GM18951 (cell line): ENCODE results near the gene CDX1.

Experiments
- POLR2A ChIP-seq: IDR thresholded peaks from 4 replicates; pipeline ENCODE4 v1.6.1; 2011; ENCODE audit warnings: mild to moderate bottlenecking; ENCODE audit not compliant: insufficient read length, insufficient read depth; ENCODE audit errors: extremely low read depth
- in situ Hi-C: fragments of 300-500 bp; cut with MboI; formaldehyde crosslinking; loops from one replicate; pipeline ENCODE4 v1.12.0; 2022; ENCODE audit warnings: low sequenced_read_pairs, mixed read lengths, inconsistent platforms; ENCODE audit not compliant: unreplicated experiment

Gene CDX1

GRCh38 chr5:150124596-150124995 is 42.0 kb upstream of the CDX1 start:
- in situ Hi-C loops = no loop called here
- no peak for TF ChIP-seq POLR2A

GRCh38 chr5:150125334-150125733 is 41.2 kb upstream of the CDX1 start:
- in situ Hi-C loops = no loop called here
- TF ChIP-seq POLR2A = no peak

GRCh38 chr5:150126199-150126920 is 40.2 kb upstream of the CDX1 start:
- in situ Hi-C loops = no loop called here
- no peak for TF ChIP-seq POLR2A

GRCh38 chr5:150126921-150127265 is 39.7 kb upstream of the CDX1 start:
- in situ Hi-C loops = no loop called here
- TF ChIP-seq POLR2A = no peak

GRCh38 chr5:150129454-150129812 is 37.1 kb upstream of the CDX1 start:
- in situ Hi-C loops = no loop called here
- TF ChIP-seq POLR2A = no peak

- no peak for TF ChIP-seq POLR2A
- in situ Hi-C loops = no loop called here
These were observed 36.6 kb upstream of the CDX1 start for GRCh38 chr5:150129813-150130492.

- TF ChIP-seq POLR2A = no peak
- in situ Hi-C loops = no loop called here
These were observed 36.1 kb upstream of the CDX1 start for GRCh38 chr5:150130493-150130922.

- no peak for TF ChIP-seq POLR2A
- in situ Hi-C loops = no loop called here
These were observed 35.1 kb upstream of the CDX1 start for GRCh38 chr5:150131461-150131860.

- no peak for TF ChIP-seq POLR2A
- in situ Hi-C loops = no loop called here
These were observed 34.4 kb upstream of the CDX1 start for GRCh38 chr5:150131978-150132694.

- no peak for TF ChIP-seq POLR2A
- in situ Hi-C loops = no loop called here
These were observed 33.8 kb upstream of the CDX1 start for GRCh38 chr5:150132740-150133139.

GRCh38 chr5:150133581-150134197 is 32.9 kb upstream of the CDX1 start:
- in situ Hi-C loops = no loop called here

GRCh38 chr5:150134198-150134588 is 32.4 kb upstream of the CDX1 start:
- in situ Hi-C loops = no loop called here

More at GRCh38 chr5:150133581-150134197, 32.9 kb upstream of the CDX1 start:
- TF ChIP-seq POLR2A = no peak

GRCh38 chr5:150135557-150136304 is 30.8 kb upstream of the CDX1 start:
- TF ChIP-seq POLR2A = no peak
- in situ Hi-C loops = no loop called here

More at GRCh38 chr5:150134198-150134588, 32.4 kb upstream of the CDX1 start:
- no peak for TF ChIP-seq POLR2A
